IMR-90 (cell line): ENCODE measurements around the gene GAREM1. TPM values are rescaled to one million over a fixed set of nuclear protein-coding genes. Genes with fewer than 3 reads are reported as not detected.

Experiments
- ATAC-seq: fragments of 200-7000 bp; cut with Tn5 transposase; 2 replicates; pipeline ENCODE4 v1.9.1; 2020; ENCODE audit warnings: low read depth, mild to moderate bottlenecking, moderate library complexity
- BruUV-seq: library from RNA; stranded (reverse); fragments of 400-500 nt; replicated peaks from 2 replicates; lab custom pipeline; 2021; lab: Mats Ljungman, UMichigan
- CTCF ChIA-PET: fragments of 300-600 bp; formaldehyde crosslinking; extraction: SDS; loops from one replicate; lab custom pipeline; 2021; ENCODE audit warnings: antibody characterized with exemption; lab: Yijun Ruan, JAX
- POLR2A ChIA-PET: fragments of 300-600 bp; sonication (Branson Sonifier 250); formaldehyde crosslinking; loops from one replicate; lab custom pipeline; 2022; ENCODE audit warnings: antibody characterized with exemption; ENCODE audit not compliant: unreplicated experiment; lab: Charles Lee
- DNase-seq: peaks from one replicate; pipeline ENCODE4 v3.0.0; 2013
- H2AFZ ChIP-seq: replicated peaks from 2 replicates; pipeline ENCODE3; 2013; ENCODE audit warnings: low read length, mild to moderate bottlenecking; ENCODE audit not compliant: poor library complexity
- H2AK5ac ChIP-seq: 2 replicates; pipeline ENCODE4 v1.6.1; 2013; ENCODE audit warnings: low read depth, low read length, inconsistent platforms
- H2AK9ac ChIP-seq: replicated peaks from 2 replicates; pipeline ENCODE3; 2013; ENCODE audit warnings: mild to moderate bottlenecking, low read depth, low read length, moderate library complexity; ENCODE audit not compliant: poor library complexity
- H2BK120ac ChIP-seq: 2 replicates; pipeline ENCODE4 v1.6.1; 2013; ENCODE audit warnings: low read depth, low read length, inconsistent platforms
- H2BK15ac ChIP-seq: 3 replicates; pipeline ENCODE4 v1.6.1; 2013; ENCODE audit warnings: low read depth, low read length, inconsistent platforms
- H2BK20ac ChIP-seq: 2 replicates; pipeline ENCODE4 v1.6.1; 2013; ENCODE audit warnings: low read depth, mild to moderate bottlenecking, inconsistent platforms, low read length, moderate library complexity
- H2BK5ac ChIP-seq: 2 replicates; pipeline ENCODE4 v1.6.1; 2013; ENCODE audit warnings: mild to moderate bottlenecking, low read depth, low read length, inconsistent platforms; ENCODE audit not compliant: poor library complexity, severe bottlenecking
- H3K14ac ChIP-seq: replicated peaks from 2 replicates; pipeline ENCODE4 v1.6.1; 2013; ENCODE audit warnings: low read depth, low read length, inconsistent platforms
- H3K18ac ChIP-seq: 2 replicates; pipeline ENCODE4 v1.6.1; 2013; ENCODE audit warnings: low read depth, low read length, control low read depth
- H3K23ac ChIP-seq: 2 replicates; pipeline ENCODE4 v1.6.1; 2013; ENCODE audit warnings: low read depth, low read length, inconsistent platforms
- H3K27ac ChIP-seq: 2 replicates; pipeline ENCODE4 v1.5.1; 2013; ENCODE audit warnings: mild to moderate bottlenecking, control low read depth, low read length; ENCODE audit not compliant: insufficient read depth
- H3K27me3 ChIP-seq: 2 replicates; pipeline ENCODE4 v1.6.1; 2013; ENCODE audit warnings: low read length; ENCODE audit not compliant: control insufficient read depth, insufficient read depth
- H3K36me3 ChIP-seq: 2 replicates; pipeline ENCODE4 v1.6.1; 2013; ENCODE audit warnings: low read length, mixed read lengths; ENCODE audit not compliant: control insufficient read depth, insufficient read depth
- H3K4ac ChIP-seq: 2 replicates; pipeline ENCODE4 v1.6.1; 2013; ENCODE audit warnings: low read depth, low read length, inconsistent platforms
- H3K4me1 ChIP-seq: 2 replicates; pipeline ENCODE4 v1.6.1; 2013; ENCODE audit warnings: low read length, mixed read lengths; ENCODE audit not compliant: control insufficient read depth, insufficient read depth
- H3K4me2 ChIP-seq: 2 replicates; pipeline ENCODE4 v1.6.1; 2013; ENCODE audit warnings: low read depth, mild to moderate bottlenecking, control low read depth, low read length, moderate library complexity
- H3K4me3 ChIP-seq: 2 replicates; pipeline ENCODE4 v1.5.1; 2013; ENCODE audit warnings: low read depth, mild to moderate bottlenecking, control low read depth, low read length, moderate library complexity; ENCODE audit not compliant: insufficient read depth
- H3K56ac ChIP-seq: 2 replicates; pipeline ENCODE4 v1.6.1; 2013; ENCODE audit warnings: low read length, inconsistent platforms; ENCODE audit not compliant: insufficient read depth; ENCODE audit errors: extremely low read depth
- H3K79me1 ChIP-seq, 2 experiments: 2 replicates each; pipeline ENCODE4 v1.6.1; 2013; ENCODE audit warnings: low read length in 2 of 2, inconsistent platforms in 1 of 2, low read depth in 1 of 2
- H3K9ac ChIP-seq: 2 replicates; pipeline ENCODE4 v1.6.1; 2013; ENCODE audit warnings: low read depth, low read length, control low read depth
- H3K9me1 ChIP-seq: 2 replicates; pipeline ENCODE4 v1.6.1; 2013; ENCODE audit warnings: low read length, inconsistent platforms; ENCODE audit not compliant: insufficient read depth
- H3K9me3 ChIP-seq: 2 replicates; pipeline ENCODE4 v1.6.1; 2013; ENCODE audit warnings: low read length; ENCODE audit not compliant: control insufficient read depth, insufficient read depth
- H4K20me1 ChIP-seq: 2 replicates; pipeline ENCODE4 v1.6.1; 2013; ENCODE audit warnings: low read length, inconsistent platforms; ENCODE audit not compliant: insufficient read depth
- H4K5ac ChIP-seq: 2 replicates; pipeline ENCODE4 v1.6.1; 2013; ENCODE audit warnings: mild to moderate bottlenecking, low read depth, low read length, control low read depth
- H4K8ac ChIP-seq, 2 experiments: 2 replicates each; pipeline ENCODE4 v1.6.1; 2013; ENCODE audit warnings: low read depth in 2 of 2, low read length in 2 of 2, control low read depth in 1 of 2, inconsistent platforms in 1 of 2
- H4K91ac ChIP-seq: 2 replicates; pipeline ENCODE4 v1.6.1; 2013; ENCODE audit warnings: low read depth, low read length, inconsistent platforms; ENCODE audit not compliant: insufficient read depth
- MAFK ChIP-seq: IDR thresholded peaks from 2 replicates; pipeline ENCODE4 v1.6.1; 2012; ENCODE audit warnings: low read depth, low read length, improper control_type of control experiment
- MAZ ChIP-seq: IDR thresholded peaks from 2 replicates; pipeline ENCODE4 v1.6.1; 2012; ENCODE audit warnings: low read depth, mild to moderate bottlenecking, low read length, improper control_type of control experiment, moderate library complexity, borderline replicate concordance
- whole genome bisulfite sequencing, 2 experiments: methylation state at CpG; one replicate each; pipeline versions ENCODE4 v1.1.5 to v1.1.7; 2013; ENCODE audit warnings: missing lambda C conversion rate in 2 of 2; ENCODE audit not compliant: insufficient read length in 1 of 2; ENCODE audit errors: extremely low coverage in 2 of 2; 5-methylcytosine and 5-hydroxymethylcytosine counted together
- dilution Hi-C: fragments of 300-500 bp; cut with HindIII; formaldehyde crosslinking; loops from one replicate; pipeline ENCODE4 v1.14.3; 2018; ENCODE audit warnings: low sequenced_read_pairs; ENCODE audit not compliant: unreplicated experiment
- in situ Hi-C: fragments of 300-500 bp; cut with MboI; formaldehyde crosslinking; loops from 3 replicates; pipeline ENCODE4 v1.14.3; 2019; ENCODE audit warnings: low sequenced_read_pairs, inconsistent platforms, mixed read lengths
- intact Hi-C: fragments of 100-400 bp; cut with micrococcal nuclease; formaldehyde crosslinking; loops from 2 replicates; pipeline ENCODE4 v1.10.0; 2022
- polyA plus RNA-seq, 3 experiments: library from polyadenylated mRNA; depleted of rRNA; stranded (reverse); fragments of >200 nt; gene quantifications; 2 replicates each; pipeline ENCODE4 v1.2.3, GENCODE V29; 2012; ENCODE audit warnings: low replicate concordance in 1 of 3
- total RNA-seq: library from RNA; depleted of rRNA; stranded (reverse); fragments of >200 nt; gene quantifications from 2 replicates; pipeline ENCODE4 v1.2.3, GENCODE V29; 2012

GAREM1 gene
- total and polyA plus RNA-seq, 2 of the 4 experiments (the other 2 are of a cell fraction), result 1.4 to 2.3 TPM

DNA sequence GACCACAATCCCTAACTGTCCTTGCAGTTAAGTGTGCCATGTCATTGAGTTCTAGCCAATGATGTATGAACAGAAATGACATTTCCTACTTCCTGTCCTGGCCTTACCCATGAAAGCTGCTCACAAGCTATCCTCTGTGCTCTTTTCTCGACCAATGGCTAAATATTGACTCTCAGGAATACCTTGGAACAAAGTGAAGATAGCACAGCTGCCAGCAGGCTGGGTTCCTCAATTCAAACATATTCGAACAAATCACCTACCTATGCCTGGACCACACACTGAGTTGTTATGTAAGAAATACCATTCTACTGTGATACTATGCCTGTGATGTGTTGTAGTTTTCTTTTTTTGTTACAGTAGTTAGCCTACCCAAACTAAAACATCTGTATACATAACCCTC lies 65.1 kb downstream of the GAREM1 start:
- no peak overlapping the region for H4K5ac ChIP-seq
- no peak overlapping the region for H2AK9ac ChIP-seq
- no peaks in the 10 kb centered on the region for H3K36me3 ChIP-seq
- in situ Hi-C loops (no loop called here), dilution Hi-C loops (no loop called here), intact Hi-C loops (no loop called here)
- no peak overlapping the region for H3K4me2 ChIP-seq
- H3K18ac ChIP-seq, result no peak overlapping the region
- no peak overlapping the region for H2BK120ac ChIP-seq
- H3K27me3 ChIP-seq, result no peaks in the 10 kb centered on the region
- no peak for DNase-seq
- no peak overlapping the region for H4K91ac ChIP-seq
- no peak for ATAC-seq
- H2BK5ac ChIP-seq, result no peak overlapping the region
- POLR2A ChIA-PET, result no interaction called here
- H3K23ac ChIP-seq, result no peak overlapping the region
- H2AFZ ChIP-seq, result no peak overlapping the region
- H3K14ac ChIP-seq, result no peak overlapping the region
- H4K8ac ChIP-seq, result no peak overlapping the region
- no peaks in the 10 kb centered on the region for H4K20me1 ChIP-seq
- H3K4ac ChIP-seq, result no peak overlapping the region
- no peaks in the 10 kb centered on the region for H3K4me1 ChIP-seq
- no peaks in the 10 kb centered on the region for H3K79me1 ChIP-seq
- no CpG with 5 or more reads among the region's 2 CpGs for WGBS, 2 experiments
- H3K9me1 ChIP-seq, result no peaks in the 10 kb centered on the region
- no TSS peak for BruUV-seq
- no peak overlapping the region for H3K4me3 ChIP-seq
- no peak overlapping the region for H2BK15ac ChIP-seq
- no peak overlapping the region for H2BK20ac ChIP-seq
- H3K56ac ChIP-seq, result no peak overlapping the region
- H3K9ac ChIP-seq, result no peak overlapping the region
- no peak overlapping the region for H2AK5ac ChIP-seq
- CTCF ChIA-PET, result no interaction called here
- TF ChIP-seq MAFK, result no peak
- TF ChIP-seq MAZ, result no peak
- H3K9me3 ChIP-seq, result no peaks in the 10 kb centered on the region
- no peak overlapping the region for H3K27ac ChIP-seq
